HCT116 (cell line): Measurements from ENCODE around the gene THRB. TPM values are rescaled to one million over a fixed set of nuclear protein-coding genes. Genes with fewer than 3 reads are reported as not detected.

Experiments
- ATAC-seq: fragments of 200-7000 bp; cut with Tn5 transposase; 2 replicates; pipeline ENCODE4 v1.9.1; 2020; ENCODE audit warnings: mild to moderate bottlenecking, moderate library complexity
- BruUV-seq: library from RNA; stranded (reverse); fragments of 400-500 nt; replicated peaks from 2 replicates; lab custom pipeline; 2021; lab: Mats Ljungman, UMichigan
- CTCF ChIA-PET: fragments of 300-600 bp; sonication (Branson Sonifier 250); formaldehyde crosslinking; loops from one replicate; lab custom pipeline; 2021; ENCODE audit warnings: antibody characterized with exemption; lab: Charles Lee
- POLR2A ChIA-PET: fragments of 300-600, 350-600 bp; sonication (Branson Sonifier 250); formaldehyde crosslinking; loops from one replicate; lab custom pipeline; 2021; ENCODE audit warnings: antibody characterized with exemption; lab: Charles Lee
- RAD21 ChIA-PET, 2 experiments: fragments of 300-600 bp; sonication (Branson Sonifier 250); formaldehyde crosslinking; loops; one replicate each; lab custom pipeline; 2023; ENCODE audit warnings: low total read pairs in 2 of 2; ENCODE audit not compliant: uncharacterized antibody in 2 of 2, unreplicated experiment in 2 of 2, low non-redundant PET in 1 of 2; lab: Charles Lee
- DNase-seq: peaks from one replicate; pipeline ENCODE4 v3.0.0-alpha.2; 2010; ENCODE audit warnings: low read depth, low spot score
- H2AFZ ChIP-seq: fragments of 200-600 bp; shearing (Covaris generic), sonication (generic); 2 replicates; pipeline ENCODE4 v1.6.1; 2017; ENCODE audit warnings: low read depth, mixed run types, mixed read lengths, antibody characterized with exemption, low read length; ENCODE audit not compliant: poor library complexity, severe bottlenecking
- H3K27ac ChIP-seq: 2 replicates; pipeline ENCODE4 v1.5.1; 2012; ENCODE audit warnings: low read depth, low read length
- H3K27me3 ChIP-seq: fragments of 200-600 bp; sonication (generic); 2 replicates; pipeline ENCODE4 v1.6.1; 2016; ENCODE audit warnings: mixed run types, low read length, mixed read lengths; ENCODE audit not compliant: insufficient read depth
- H3K36me3 ChIP-seq, 2 experiments: fragments of 200-500 bp in 1 of 2; fragments of 200-600 bp in 1 of 2; sonication (Bioruptor generic) in 1 of 2; sonication (generic) in 1 of 2; 2 replicates each; pipeline versions ENCODE4 v1.5.1 to v1.6.1; 2014 to 2016; ENCODE audit warnings: low read length in 2 of 2, inconsistent platforms in 1 of 2, mixed read lengths in 1 of 2, mixed run types in 1 of 2; ENCODE audit not compliant: insufficient read depth in 2 of 2, control insufficient read depth in 1 of 2
- H3K4me1 ChIP-seq, 2 experiments: fragments of 200-600 bp in 1 of 2; sonication (generic) in 1 of 2; 2 replicates each; pipeline versions ENCODE4 v1.5.1 to v1.6.1; 2012 to 2017; ENCODE audit warnings: low read length in 2 of 2, inconsistent platforms in 1 of 2, mild to moderate bottlenecking in 1 of 2, mixed read lengths in 1 of 2, mixed run types in 1 of 2, moderate library complexity in 1 of 2; ENCODE audit not compliant: insufficient read depth in 2 of 2, control insufficient read depth in 1 of 2
- H3K4me2 ChIP-seq: fragments of 200-600 bp; sonication (generic); 2 replicates; pipeline ENCODE4 v1.6.1; 2017; ENCODE audit warnings: mixed run types, low read length, mixed read lengths
- H3K4me3 ChIP-seq, 2 experiments: fragments of 200-600 bp in 1 of 2; sonication (generic) in 1 of 2; replicated peaks in 1 of 2; 2 replicates each; pipeline ENCODE4 v1.5.1; 2011 to 2016; ENCODE audit warnings: low read length in 2 of 2, control low read depth in 1 of 2, low read depth in 1 of 2, mild to moderate bottlenecking in 1 of 2, mixed read lengths in 1 of 2, mixed run types in 1 of 2
- H3K79me2 ChIP-seq: fragments of 200-600 bp; sonication (generic); 2 replicates; pipeline ENCODE4 v1.6.1; 2017; ENCODE audit warnings: mild to moderate bottlenecking, mixed run types, low read length, moderate library complexity, mixed read lengths; ENCODE audit not compliant: insufficient read depth
- H3K9ac ChIP-seq: fragments of 200-600 bp; sonication (generic); 2 replicates; pipeline ENCODE4 v1.6.1; 2016; ENCODE audit warnings: low read length, mixed read lengths
- H3K9me2 ChIP-seq: fragments of 200-600 bp; sonication (generic), shearing (Covaris generic); 2 replicates; pipeline ENCODE4 v1.6.1; 2017; ENCODE audit warnings: mixed run types, mild to moderate bottlenecking, moderate library complexity; ENCODE audit not compliant: insufficient read depth
- H3K9me3 ChIP-seq, 2 experiments: fragments of 200-500 bp in 1 of 2; fragments of 200-600 bp in 1 of 2; sonication (Bioruptor generic) in 1 of 2; sonication (generic) in 1 of 2; 2 replicates each; pipeline ENCODE4 v1.6.1; 2014 to 2017; ENCODE audit warnings: low read length in 2 of 2, mixed read lengths in 2 of 2, inconsistent platforms in 1 of 2, low read depth in 1 of 2, mild to moderate bottlenecking in 1 of 2, mixed run types in 1 of 2, moderate library complexity in 1 of 2; ENCODE audit not compliant: control insufficient read depth in 1 of 2, insufficient read depth in 1 of 2
- H4K20me1 ChIP-seq: fragments of 200-600 bp; sonication (generic), shearing (Covaris generic); 2 replicates; pipeline ENCODE4 v1.6.1; 2017; ENCODE audit warnings: mixed run types, mild to moderate bottlenecking, moderate library complexity; ENCODE audit not compliant: insufficient read depth
- CBX3 ChIP-seq: IDR thresholded peaks from 2 replicates; pipeline ENCODE4 v1.6.1; 2012; ENCODE audit warnings: low read depth
- CEBPB ChIP-seq: IDR thresholded peaks from 2 replicates; pipeline ENCODE4 v1.6.1; 2012; ENCODE audit warnings: low read depth
- EGR1 ChIP-seq: IDR thresholded peaks from 2 replicates; pipeline ENCODE4 v1.6.1; 2012; ENCODE audit warnings: low read depth
- ELF1 ChIP-seq: IDR thresholded peaks from 2 replicates; pipeline ENCODE4 v1.6.1; 2012; ENCODE audit warnings: low read depth, borderline replicate concordance
- EZH2 ChIP-seq: fragments of 200-600 bp; sonication (generic); IDR thresholded peaks from 2 replicates; pipeline ENCODE4 v1.6.1; 2017; ENCODE audit warnings: antibody characterized with exemption, mixed run types
- EZH2phosphoT487 ChIP-seq: fragments of 200-600 bp; IDR thresholded peaks from 2 replicates; pipeline ENCODE4 v1.6.1; 2018; ENCODE audit warnings: antibody characterized with exemption, borderline replicate concordance
- POLR2A ChIP-seq: IDR thresholded peaks from 2 replicates; pipeline ENCODE4 v1.7.0; 2011; ENCODE audit warnings: borderline replicate concordance; ENCODE audit not compliant: insufficient read depth, insufficient read length; ENCODE audit errors: extremely low read depth
- POLR2AphosphoS5 ChIP-seq: IDR thresholded peaks from 2 replicates; pipeline ENCODE4 v1.6.1; 2011; ENCODE audit warnings: mild to moderate bottlenecking, low read depth, low read length, moderate library complexity
- RAD21 ChIP-seq: IDR thresholded peaks from 2 replicates; pipeline ENCODE4 v1.6.1; 2012; ENCODE audit warnings: low read depth, mild to moderate bottlenecking
- TCF7L2 ChIP-seq: IDR thresholded peaks from 2 replicates; pipeline ENCODE4 v1.7.0; 2011; ENCODE audit warnings: borderline replicate concordance, inconsistent platforms; ENCODE audit not compliant: insufficient read depth, insufficient read length; ENCODE audit errors: extremely low read depth
- ZFX ChIP-seq: fragments of 450-650 bp; IDR thresholded peaks from 2 replicates; pipeline ENCODE4 v1.6.1; 2017
- ZNF274 ChIP-seq: fragments of 200-500 bp; sonication (Bioruptor generic); IDR thresholded peaks from 2 replicates; pipeline ENCODE4 v1.6.1; 2014; ENCODE audit warnings: mild to moderate bottlenecking, low read depth, low read length, inconsistent platforms
- intact Hi-C: fragments of 100-400 bp; cut with micrococcal nuclease; formaldehyde crosslinking; loops from 2 replicates; pipeline ENCODE4 v1.10.0; 2022
- total RNA-seq: library from RNA; stranded (reverse); gene quantifications from one replicate; pipeline ENCODE4 v1.2.1, GENCODE V29; 2021; ENCODE audit not compliant: unreplicated experiment
- TF ChIP-seq, protein P1 (sequence below), 3 experiments: fragments of 200-600 bp in 1 of 3; sonication (generic) in 1 of 3; IDR thresholded peaks in 2 of 3; conservative IDR thresholded peaks in 1 of 3; 2 replicates each; pipeline ENCODE4 v1.5.1; 2012 to 2017; ENCODE audit warnings: low read depth in 2 of 3, low read length in 2 of 3, antibody characterized with exemption in 1 of 3, borderline replicate concordance in 1 of 3, control low read depth in 1 of 3, mild to moderate bottlenecking in 1 of 3, mixed read lengths in 1 of 3, mixed run types in 1 of 3, moderate library complexity in 1 of 3; ENCODE audit not compliant: insufficient read depth in 1 of 3
- TF ChIP-seq, protein P2 (sequence below): IDR thresholded peaks from 2 replicates; pipeline ENCODE4 v1.6.1; 2012
- TF ChIP-seq, protein P3 (sequence below): IDR thresholded peaks from 2 replicates; pipeline ENCODE4 v1.6.1; 2012
- TF ChIP-seq, protein P4 (sequence below): IDR thresholded peaks from 2 replicates; pipeline ENCODE4 v1.6.1; 2012; ENCODE audit warnings: low read depth

THRB gene
- total RNA-seq, 1 experiment from 2014 or later: 2.5 TPM

DNA sequence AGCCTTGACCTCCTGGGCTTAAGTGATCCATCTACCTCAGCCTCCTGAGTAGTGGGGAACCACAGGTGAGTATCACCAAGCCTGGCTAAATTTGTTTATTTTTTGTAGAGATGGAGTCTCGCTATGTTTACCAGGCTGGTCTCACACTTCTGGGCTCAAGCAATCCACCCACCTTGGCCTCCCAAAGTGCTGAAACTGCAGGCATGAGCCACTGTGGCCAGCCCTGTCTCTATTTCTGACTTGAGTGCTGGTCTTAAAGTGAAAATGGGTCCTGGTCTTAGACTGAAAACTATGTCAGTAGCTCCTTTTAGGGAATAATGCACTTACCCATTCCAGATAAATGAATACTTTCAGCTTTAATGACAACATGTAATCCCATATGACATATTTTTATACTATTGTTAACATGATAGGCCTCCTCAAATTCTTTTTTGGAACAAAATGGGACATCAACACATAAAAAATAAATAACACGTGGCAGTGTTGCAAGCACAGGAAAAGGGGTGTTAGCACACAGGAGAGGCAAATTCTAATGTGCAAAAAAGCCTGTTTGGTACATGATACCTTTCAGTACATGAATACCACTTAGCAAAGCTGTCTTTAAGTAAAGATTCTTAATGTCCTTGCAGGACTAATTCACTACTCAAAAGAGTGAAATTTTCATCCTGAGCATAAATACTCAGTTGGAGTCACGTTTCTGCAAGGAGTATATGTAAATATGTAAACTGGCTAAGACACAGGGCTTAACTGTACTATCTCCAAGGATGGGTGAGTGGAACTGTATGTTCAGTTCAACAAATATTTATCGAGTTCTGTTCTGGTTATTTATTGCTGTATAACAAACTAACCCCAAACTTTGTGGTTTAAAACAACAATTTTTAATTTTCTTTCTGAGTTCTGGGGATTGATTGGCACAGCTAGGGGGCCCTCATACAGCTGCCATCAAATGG, 354.9 kb downstream of the THRB start:
- BruUV-seq: no TSS peak
- CTCF ChIA-PET: no interaction called here
- TF ChIP-seq, protein P1, sequence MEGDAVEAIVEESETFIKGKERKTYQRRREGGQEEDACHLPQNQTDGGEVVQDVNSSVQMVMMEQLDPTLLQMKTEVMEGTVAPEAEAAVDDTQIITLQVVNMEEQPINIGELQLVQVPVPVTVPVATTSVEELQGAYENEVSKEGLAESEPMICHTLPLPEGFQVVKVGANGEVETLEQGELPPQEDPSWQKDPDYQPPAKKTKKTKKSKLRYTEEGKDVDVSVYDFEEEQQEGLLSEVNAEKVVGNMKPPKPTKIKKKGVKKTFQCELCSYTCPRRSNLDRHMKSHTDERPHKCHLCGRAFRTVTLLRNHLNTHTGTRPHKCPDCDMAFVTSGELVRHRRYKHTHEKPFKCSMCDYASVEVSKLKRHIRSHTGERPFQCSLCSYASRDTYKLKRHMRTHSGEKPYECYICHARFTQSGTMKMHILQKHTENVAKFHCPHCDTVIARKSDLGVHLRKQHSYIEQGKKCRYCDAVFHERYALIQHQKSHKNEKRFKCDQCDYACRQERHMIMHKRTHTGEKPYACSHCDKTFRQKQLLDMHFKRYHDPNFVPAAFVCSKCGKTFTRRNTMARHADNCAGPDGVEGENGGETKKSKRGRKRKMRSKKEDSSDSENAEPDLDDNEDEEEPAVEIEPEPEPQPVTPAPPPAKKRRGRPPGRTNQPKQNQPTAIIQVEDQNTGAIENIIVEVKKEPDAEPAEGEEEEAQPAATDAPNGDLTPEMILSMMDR (IDR thresholded peaks at IDR 0.05 in 2 of 3, conservative IDR thresholded peaks at IDR 0.05 in 1 of 3; ENCODE audit: borderline replicate concordance in 1 of 3, insufficient read depth in 1 of 3, low read depth in 2 of 3, low read length in 2 of 3): no peak
- TF ChIP-seq POLR2AphosphoS5 (no peak), RAD21 (no peak), EZH2phosphoT487 (no peak), CBX3 (no peak), EGR1 (no peak), POLR2A (no peak), ZFX (no peak), EZH2 (no peak), TCF7L2 (no peak), ELF1 (no peak), ZNF274 (no peak), CEBPB (no peak)
- TF ChIP-seq, protein P2, sequence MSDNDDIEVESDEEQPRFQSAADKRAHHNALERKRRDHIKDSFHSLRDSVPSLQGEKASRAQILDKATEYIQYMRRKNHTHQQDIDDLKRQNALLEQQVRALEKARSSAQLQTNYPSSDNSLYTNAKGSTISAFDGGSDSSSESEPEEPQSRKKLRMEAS: no peak
- TF ChIP-seq, protein P3, sequence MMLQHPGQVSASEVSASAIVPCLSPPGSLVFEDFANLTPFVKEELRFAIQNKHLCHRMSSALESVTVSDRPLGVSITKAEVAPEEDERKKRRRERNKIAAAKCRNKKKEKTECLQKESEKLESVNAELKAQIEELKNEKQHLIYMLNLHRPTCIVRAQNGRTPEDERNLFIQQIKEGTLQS: no peak
- TF ChIP-seq, protein P4, sequence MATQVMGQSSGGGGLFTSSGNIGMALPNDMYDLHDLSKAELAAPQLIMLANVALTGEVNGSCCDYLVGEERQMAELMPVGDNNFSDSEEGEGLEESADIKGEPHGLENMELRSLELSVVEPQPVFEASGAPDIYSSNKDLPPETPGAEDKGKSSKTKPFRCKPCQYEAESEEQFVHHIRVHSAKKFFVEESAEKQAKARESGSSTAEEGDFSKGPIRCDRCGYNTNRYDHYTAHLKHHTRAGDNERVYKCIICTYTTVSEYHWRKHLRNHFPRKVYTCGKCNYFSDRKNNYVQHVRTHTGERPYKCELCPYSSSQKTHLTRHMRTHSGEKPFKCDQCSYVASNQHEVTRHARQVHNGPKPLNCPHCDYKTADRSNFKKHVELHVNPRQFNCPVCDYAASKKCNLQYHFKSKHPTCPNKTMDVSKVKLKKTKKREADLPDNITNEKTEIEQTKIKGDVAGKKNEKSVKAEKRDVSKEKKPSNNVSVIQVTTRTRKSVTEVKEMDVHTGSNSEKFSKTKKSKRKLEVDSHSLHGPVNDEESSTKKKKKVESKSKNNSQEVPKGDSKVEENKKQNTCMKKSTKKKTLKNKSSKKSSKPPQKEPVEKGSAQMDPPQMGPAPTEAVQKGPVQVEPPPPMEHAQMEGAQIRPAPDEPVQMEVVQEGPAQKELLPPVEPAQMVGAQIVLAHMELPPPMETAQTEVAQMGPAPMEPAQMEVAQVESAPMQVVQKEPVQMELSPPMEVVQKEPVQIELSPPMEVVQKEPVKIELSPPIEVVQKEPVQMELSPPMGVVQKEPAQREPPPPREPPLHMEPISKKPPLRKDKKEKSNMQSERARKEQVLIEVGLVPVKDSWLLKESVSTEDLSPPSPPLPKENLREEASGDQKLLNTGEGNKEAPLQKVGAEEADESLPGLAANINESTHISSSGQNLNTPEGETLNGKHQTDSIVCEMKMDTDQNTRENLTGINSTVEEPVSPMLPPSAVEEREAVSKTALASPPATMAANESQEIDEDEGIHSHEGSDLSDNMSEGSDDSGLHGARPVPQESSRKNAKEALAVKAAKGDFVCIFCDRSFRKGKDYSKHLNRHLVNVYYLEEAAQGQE: no peak

More for the DNA sequence above, 354.9 kb downstream of the THRB start:
- Histone ChIP-seq H3K27me3 (no peaks in the 10 kb centered on the region), H3K4me1 (peaks cover 0 to 12% of the 10 kb centered on the region in 2 experiments; a peak in 2 of 4 replicates), H3K4me3 (no peak overlapping the region), H3K4me2 (no peak overlapping the region), H4K20me1 (no peaks in the 10 kb centered on the region), H3K27ac (no peak overlapping the region), H3K9ac (no peak overlapping the region), H3K9me3 (no peaks in the 10 kb centered on the region), H3K9me2 (no peaks in the 10 kb centered on the region), H2AFZ (no peak overlapping the region), H3K79me2 (no peaks in the 10 kb centered on the region), H3K36me3 (no peaks in the 10 kb centered on the region)
- intact Hi-C loops: no loop called here
- ATAC-seq (no peak), DNase-seq (no peak)
- POLR2A ChIA-PET: no interaction called here
- RAD21 ChIA-PET: no interaction called here
